Mesodermal cell (in vitro differentiated cells): ENCODE measurements around the gene MAN1C1.

Source experiments
- H3K27ac ChIP-seq: 2 replicates; pipeline ENCODE4 v1.7.0; 2013; ENCODE audit warnings: mild to moderate bottlenecking, low read depth, low read length, moderate library complexity; ENCODE audit not compliant: severe bottlenecking
- H3K36me3 ChIP-seq: 2 replicates; pipeline ENCODE4 v1.7.1; 2013; ENCODE audit warnings: mild to moderate bottlenecking, low read length, moderate library complexity; ENCODE audit not compliant: control insufficient read depth, insufficient read depth
- H3K4me1 ChIP-seq: one replicate; pipeline ENCODE4 v1.7.1; 2013; ENCODE audit warnings: mild to moderate bottlenecking, low read length; ENCODE audit not compliant: insufficient read depth, control insufficient read depth, poor library complexity, severe bottlenecking
- H3K4me3 ChIP-seq: 2 replicates; pipeline ENCODE4 v1.7.0; 2013; ENCODE audit warnings: low read length, control low read depth, mild to moderate bottlenecking; ENCODE audit not compliant: insufficient read depth, poor library complexity, severe bottlenecking; ENCODE audit errors: extremely low read depth
- H3K9me3 ChIP-seq: 2 replicates; pipeline ENCODE4 v1.7.1; 2013; ENCODE audit warnings: mild to moderate bottlenecking, low read length, moderate library complexity; ENCODE audit not compliant: control insufficient read depth
- WGBS, 2 experiments: methylation state at CpG; one replicate each; pipeline ENCODE4 v1.1.5; 2013; ENCODE audit warnings: missing lambda C conversion rate in 2 of 2; ENCODE audit not compliant: insufficient coverage in 2 of 2; 5-methylcytosine and 5-hydroxymethylcytosine counted together

MAN1C1 gene

GRCh38 chr1:25800703-25801377 lies 184.2 kb downstream of the MAN1C1 start:
- Histone ChIP-seq H3K4me1 (peaks cover 19% of the 10 kb centered on the region), H3K27ac (no peak overlapping the region)
- 75 to 79% methylated on average over 14 of the region's 15 CpGs for WGBS, 2 experiments

GRCh38 chr1:25802915-25803314 lies 186.3 kb downstream of the MAN1C1 start:
- Histone ChIP-seq H3K27ac (no peak overlapping the region), H3K4me1 (peaks cover 19% of the 10 kb centered on the region), H3K4me3 (no peak overlapping the region), H3K9me3 (no peaks in the 10 kb centered on the region), H3K36me3 (peaks cover 14% of the 10 kb centered on the region)
- 83 to 85% methylated on average over 4 to 6 of the region's 6 CpGs for WGBS, 2 experiments

More at GRCh38 chr1:25800703-25801377, 184.2 kb downstream of the MAN1C1 start:
- H3K4me3 ChIP-seq: peak overlapping the region; percentile 54
- H3K36me3 ChIP-seq: peaks cover 3% of the 10 kb centered on the region
- no peaks in the 10 kb centered on the region for H3K9me3 ChIP-seq

- WGBS, 2 experiments: 100% methylated on average over 1 of the region's 1 CpG; no CpG with 5 or more reads in 1 of the 2 experiments
- Histone ChIP-seq H3K4me1 (peaks cover 19% of the 10 kb centered on the region), H3K36me3 (peaks cover 14% of the 10 kb centered on the region), H3K9me3 (no peaks in the 10 kb centered on the region), H3K27ac (no peak overlapping the region), H3K4me3 (no peak overlapping the region)
These were observed 186.8 kb downstream of the MAN1C1 start for GRCh38 chr1:25803368-25803767.

GRCh38 chr1:25804244-25804963 lies 187.8 kb downstream of the MAN1C1 start:
- no peak overlapping the region for H3K4me3 ChIP-seq
- no peaks in the 10 kb centered on the region for H3K9me3 ChIP-seq
- H3K4me1 ChIP-seq: peaks cover 16% of the 10 kb centered on the region
- no peak overlapping the region for H3K27ac ChIP-seq
- 100% methylated on average over 1 to 3 of the region's 10 CpGs for WGBS, 2 experiments
- peaks cover 23% of the 10 kb centered on the region for H3K36me3 ChIP-seq

GRCh38 chr1:25804964-25805862 lies 188.6 kb downstream of the MAN1C1 start:
- Histone ChIP-seq H3K36me3 (peaks cover 29% of the 10 kb centered on the region), H3K27ac (no peak overlapping the region), H3K4me1 (peaks cover 14% of the 10 kb centered on the region), H3K9me3 (no peaks in the 10 kb centered on the region), H3K4me3 (no peak overlapping the region)
- WGBS, 2 experiments: 97 to 98% methylated on average over 8 to 10 of the region's 15 CpGs

- WGBS, 2 experiments: 90 to 91% methylated on average over 3 of the region's 3 CpGs
- peaks cover 10% of the 10 kb centered on the region for H3K4me1 ChIP-seq
These were observed 189.3 kb downstream of the MAN1C1 start for GRCh38 chr1:25805863-25806225.

GRCh38 chr1:25806418-25806817 lies 189.8 kb downstream of the MAN1C1 start:
- Histone ChIP-seq H3K9me3 (no peaks in the 10 kb centered on the region), H3K4me1 (peaks cover 8% of the 10 kb centered on the region), H3K36me3 (peaks cover 39% of the 10 kb centered on the region), H3K27ac (no peak overlapping the region), H3K4me3 (no peak overlapping the region)
- 95 to 100% methylated on average over 1 to 4 of the region's 4 CpGs for WGBS, 2 experiments

More at GRCh38 chr1:25805863-25806225, 189.3 kb downstream of the MAN1C1 start:
- Histone ChIP-seq H3K36me3 (peaks cover 34% of the 10 kb centered on the region), H3K9me3 (no peaks in the 10 kb centered on the region), H3K4me3 (no peak overlapping the region), H3K27ac (no peak overlapping the region)

GRCh38 chr1:25807480-25808390 lies 191.1 kb downstream of the MAN1C1 start:
- Histone ChIP-seq H3K4me3 (no peak overlapping the region), H3K4me1 (peaks cover 8% of the 10 kb centered on the region), H3K9me3 (no peaks in the 10 kb centered on the region), H3K36me3 (peaks cover 48% of the 10 kb centered on the region), H3K27ac (no peak overlapping the region)
- 88 to 95% methylated on average over 15 to 20 of the region's 20 CpGs for WGBS, 2 experiments

- Histone ChIP-seq H3K4me3 (no peak overlapping the region), H3K27ac (no peak overlapping the region), H3K9me3 (no peaks in the 10 kb centered on the region), H3K4me1 (peaks cover 5% of the 10 kb centered on the region), H3K36me3 (peaks cover 53% of the 10 kb centered on the region)
- WGBS, 2 experiments: 94 to 97% methylated on average over 27 to 33 of the region's 34 CpGs
These were observed 192.1 kb downstream of the MAN1C1 start for GRCh38 chr1:25808481-25809244.
